Kidney epithelial cell (primary cell): Measurements from ENCODE around the gene ZBTB6. TPM values are rescaled to one million over a fixed set of nuclear protein-coding genes. Genes with fewer than 3 reads are reported as not detected.

ENCODE experiments used
- DNase-seq: peaks from one replicate; pipeline ENCODE4 v3.0.0-alpha.2; 2010; ENCODE audit warnings: low read depth
- H3K27me3 ChIP-seq: 2 replicates; pipeline ENCODE4 v1.6.0; 2011; ENCODE audit warnings: low read length; ENCODE audit not compliant: control insufficient read depth, insufficient read depth
- H3K36me3 ChIP-seq: 2 replicates; pipeline ENCODE4 v1.5.1; 2011; ENCODE audit warnings: low read length; ENCODE audit not compliant: control insufficient read depth, insufficient read depth
- H3K4me3 ChIP-seq: 2 replicates; pipeline ENCODE4 v1.5.1; 2011; ENCODE audit warnings: low read depth, mild to moderate bottlenecking, control low read depth, low read length
- total RNA-seq: library from RNA; depleted of rRNA; stranded (reverse); fragments of >200 nt; gene quantifications from 2 replicates; pipeline ENCODE4 v1.2.3, GENCODE V29; 2015
- TF ChIP-seq, protein P1 (sequence below): IDR thresholded peaks from 2 replicates; pipeline ENCODE4 v1.5.1; 2011; ENCODE audit warnings: mild to moderate bottlenecking, moderate library complexity, low read length, control low read depth, inconsistent platforms; ENCODE audit not compliant: insufficient read depth, poor library complexity, severe bottlenecking

The ZBTB6 gene
- total RNA-seq, 1 donor from 2014 or later: 12.8 TPM

DNA sequence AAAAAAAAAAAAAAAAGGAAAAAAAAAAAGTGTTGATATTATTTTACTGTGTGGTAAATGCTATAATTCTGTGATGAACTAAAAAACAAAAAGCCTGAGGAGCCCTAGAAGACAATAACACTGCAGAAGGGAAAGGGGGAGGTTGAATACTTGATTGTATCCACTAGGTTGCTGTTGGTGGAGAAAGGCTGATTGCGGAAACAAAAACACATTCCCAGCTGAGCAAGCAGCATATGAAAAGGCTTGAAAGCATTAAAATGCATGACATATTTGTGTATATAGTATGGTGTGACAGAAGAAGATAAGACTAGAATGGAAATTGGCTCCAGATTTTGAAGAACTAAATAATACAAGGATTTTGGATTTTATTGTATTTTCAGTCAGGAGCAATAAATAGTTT lies 36.6 kb upstream of the ZBTB6 start:
- TF ChIP-seq, protein P1, sequence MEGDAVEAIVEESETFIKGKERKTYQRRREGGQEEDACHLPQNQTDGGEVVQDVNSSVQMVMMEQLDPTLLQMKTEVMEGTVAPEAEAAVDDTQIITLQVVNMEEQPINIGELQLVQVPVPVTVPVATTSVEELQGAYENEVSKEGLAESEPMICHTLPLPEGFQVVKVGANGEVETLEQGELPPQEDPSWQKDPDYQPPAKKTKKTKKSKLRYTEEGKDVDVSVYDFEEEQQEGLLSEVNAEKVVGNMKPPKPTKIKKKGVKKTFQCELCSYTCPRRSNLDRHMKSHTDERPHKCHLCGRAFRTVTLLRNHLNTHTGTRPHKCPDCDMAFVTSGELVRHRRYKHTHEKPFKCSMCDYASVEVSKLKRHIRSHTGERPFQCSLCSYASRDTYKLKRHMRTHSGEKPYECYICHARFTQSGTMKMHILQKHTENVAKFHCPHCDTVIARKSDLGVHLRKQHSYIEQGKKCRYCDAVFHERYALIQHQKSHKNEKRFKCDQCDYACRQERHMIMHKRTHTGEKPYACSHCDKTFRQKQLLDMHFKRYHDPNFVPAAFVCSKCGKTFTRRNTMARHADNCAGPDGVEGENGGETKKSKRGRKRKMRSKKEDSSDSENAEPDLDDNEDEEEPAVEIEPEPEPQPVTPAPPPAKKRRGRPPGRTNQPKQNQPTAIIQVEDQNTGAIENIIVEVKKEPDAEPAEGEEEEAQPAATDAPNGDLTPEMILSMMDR: no peak
- Histone ChIP-seq H3K36me3 (no peaks in the 10 kb centered on the region), H3K27me3 (no peaks in the 10 kb centered on the region), H3K4me3 (no peak overlapping the region)
- no peak for DNase-seq

DNA sequence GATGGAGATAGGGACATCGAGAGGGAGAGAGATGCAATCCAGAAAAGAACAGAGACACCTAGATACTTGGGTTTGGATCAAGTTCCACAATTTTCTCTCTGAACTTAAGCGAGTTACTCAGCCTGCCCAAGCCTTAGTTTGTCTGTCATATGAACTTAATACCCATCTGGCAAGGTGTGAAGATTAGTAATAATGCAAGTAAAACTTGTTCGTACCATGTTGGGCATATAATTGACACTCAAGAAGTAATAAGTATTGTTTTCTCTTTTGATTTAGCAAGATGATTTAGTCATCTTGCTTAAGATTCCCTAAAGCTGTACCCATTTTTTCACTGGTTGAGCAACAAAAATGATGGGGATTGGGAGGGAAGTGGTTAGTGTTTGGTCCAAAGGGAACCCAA lies 35.2 kb upstream of the ZBTB6 start:
- Histone ChIP-seq H3K27me3 (no peaks in the 10 kb centered on the region), H3K36me3 (no peaks in the 10 kb centered on the region), H3K4me3 (no peak overlapping the region)
- TF ChIP-seq, protein P1: no peak
- no peak for DNase-seq

DNA sequence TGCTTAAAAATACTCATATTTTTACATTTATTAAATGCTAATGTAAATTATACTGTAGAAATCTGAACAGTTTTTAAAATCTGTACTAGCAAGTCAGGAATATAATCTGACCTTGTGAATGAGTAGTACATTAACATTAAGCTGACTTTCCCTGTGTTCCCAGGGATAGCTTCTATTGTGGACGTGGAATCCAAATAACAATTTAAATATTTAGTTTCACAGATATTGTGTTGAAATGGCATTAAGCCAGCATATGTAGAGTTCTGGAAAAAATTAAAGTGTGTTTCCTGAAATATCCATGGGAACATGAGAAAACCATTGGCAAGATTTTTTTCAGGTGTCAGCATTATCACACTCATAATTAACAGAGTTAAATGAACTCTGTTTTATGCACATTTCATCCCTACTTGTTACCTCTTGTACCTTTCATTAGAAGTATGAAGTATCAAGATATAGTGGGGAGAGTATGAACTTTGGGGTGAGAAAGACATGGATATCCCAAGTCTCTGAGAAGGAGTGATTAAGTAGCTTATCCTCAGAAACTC lies 33.4 kb upstream of the ZBTB6 start:
- no peaks in the 10 kb centered on the region for H3K36me3 ChIP-seq
- DNase-seq: no peak
- TF ChIP-seq, protein P1: no peak
- H3K4me3 ChIP-seq: no peak overlapping the region
- H3K27me3 ChIP-seq: no peaks in the 10 kb centered on the region

DNA sequence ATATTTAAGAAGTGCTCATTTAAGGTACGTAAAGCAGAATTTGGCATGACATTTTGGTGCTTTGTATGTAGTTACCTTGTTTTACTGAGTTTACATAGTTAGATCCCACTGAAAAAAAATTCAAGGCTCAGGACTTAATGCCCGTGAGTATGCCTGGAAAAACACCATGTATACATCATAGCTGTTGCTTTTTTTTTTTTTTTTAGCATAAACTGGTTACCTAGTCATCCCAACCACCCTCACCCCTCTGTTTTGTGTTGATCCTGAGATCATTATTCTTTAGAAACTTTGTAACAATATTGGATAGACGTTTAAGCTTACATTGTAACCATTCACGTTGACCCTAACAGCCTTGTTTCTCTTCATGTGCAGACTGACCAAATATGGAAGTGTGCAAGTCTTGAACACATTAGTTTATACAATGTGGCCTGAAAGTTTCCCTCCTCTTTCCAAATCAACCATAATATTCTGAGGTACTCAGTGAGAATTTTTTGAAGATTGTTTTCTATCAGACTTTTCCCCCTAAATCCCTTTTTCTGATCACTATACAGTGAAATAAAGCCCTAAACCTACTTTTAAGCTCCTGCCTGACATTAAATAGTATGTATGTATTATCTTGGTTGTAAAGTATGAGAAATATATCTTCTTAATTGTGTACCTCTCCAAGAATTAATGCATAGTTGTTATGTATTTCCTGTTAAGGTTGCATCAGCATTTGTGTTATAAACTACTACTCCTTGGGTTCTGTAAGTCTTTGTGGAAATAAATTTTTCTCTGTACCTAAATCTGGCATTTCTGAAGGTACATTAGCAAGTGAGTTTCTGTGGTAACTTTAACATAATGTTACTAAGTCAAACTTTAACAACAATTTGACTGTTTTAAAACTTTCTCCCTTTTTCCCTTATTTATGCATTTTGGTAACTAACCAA lies 32.1 kb upstream of the ZBTB6 start:
- Histone ChIP-seq H3K36me3 (no peaks in the 10 kb centered on the region), H3K27me3 (no peaks in the 10 kb centered on the region), H3K4me3 (no peak overlapping the region)
- DNase-seq: no peak
- TF ChIP-seq, protein P1: no peak

DNA sequence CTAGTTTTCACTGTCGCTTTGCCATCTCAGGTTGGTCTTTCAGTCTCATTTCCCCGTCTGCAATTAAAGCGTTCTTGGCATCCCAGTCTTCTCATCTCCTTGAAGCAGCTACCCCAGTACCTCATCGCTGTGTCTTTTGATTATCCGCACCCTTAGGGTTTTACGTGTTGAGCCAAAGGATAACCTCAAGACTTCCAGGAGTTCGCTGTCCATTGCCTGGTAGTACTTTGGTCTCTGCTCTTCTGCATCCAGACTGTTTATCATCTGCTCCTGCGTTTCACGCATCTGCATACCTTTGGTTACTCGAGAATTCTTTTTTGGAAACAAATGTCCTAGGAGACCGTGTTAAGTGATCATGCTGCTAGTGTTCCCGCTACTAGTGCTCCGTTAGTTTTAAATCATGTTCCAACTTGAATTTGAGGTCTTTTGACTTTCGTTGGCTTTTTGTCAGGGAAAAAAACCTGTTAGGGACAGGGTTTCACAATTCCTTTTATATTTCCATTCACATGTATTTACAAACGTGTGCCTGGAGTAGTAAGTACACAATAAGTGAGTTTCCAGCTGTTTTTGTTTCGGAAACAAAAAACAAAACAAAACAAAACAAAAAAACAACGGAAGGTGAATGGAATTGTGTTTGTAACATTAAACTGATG lies 28.6 kb upstream of the ZBTB6 start:
- DNase-seq: no peak
- no peaks in the 10 kb centered on the region for H3K27me3 ChIP-seq
- TF ChIP-seq, protein P1: no peak
- no peaks in the 10 kb centered on the region for H3K36me3 ChIP-seq
- peak overlapping the region; percentile 87 for H3K4me3 ChIP-seq
